ENCODE data around the gene OR2Y1. TPM values are rescaled to one million over a fixed set of nuclear protein-coding genes. Genes with fewer than 3 reads are reported as not detected.

The OR2Y1 gene
- total RNA-seq, 1 donor from 2014 or later = not detected

GRCh38 chr5:180779985-180780610 lies 40.2 kb upstream of the OR2Y1 start:
- intact Hi-C loops (cut with micrococcal nuclease) = loop anchor here (5.0 kb wide), 1 partner anchor 302 kb away; no protein-coding TSS in a partner anchor

GRCh38 chr5:180777475-180777874 lies 37.6 kb upstream of the OR2Y1 start:
- Mint-ChIP-seq H3K4me3 (no peak overlapping the region), H3K27me3 (peaks cover 18% of the 10 kb centered on the region), H3K9me3 (peaks cover 5% of the 10 kb centered on the region), H3K27ac (no peak overlapping the region), H3K4me1 (no peaks in the 10 kb centered on the region), H3K36me3 (ENCODE audit: low read depth) (no peaks in the 10 kb centered on the region)
- no peak for ATAC-seq (ENCODE audit: low read depth)
- intact Hi-C loops (cut with micrococcal nuclease) = no loop called here
- ChIA-PET POLR2A (no interaction called here), CTCF (no interaction called here)
- TF ChIP-seq, protein P1, sequence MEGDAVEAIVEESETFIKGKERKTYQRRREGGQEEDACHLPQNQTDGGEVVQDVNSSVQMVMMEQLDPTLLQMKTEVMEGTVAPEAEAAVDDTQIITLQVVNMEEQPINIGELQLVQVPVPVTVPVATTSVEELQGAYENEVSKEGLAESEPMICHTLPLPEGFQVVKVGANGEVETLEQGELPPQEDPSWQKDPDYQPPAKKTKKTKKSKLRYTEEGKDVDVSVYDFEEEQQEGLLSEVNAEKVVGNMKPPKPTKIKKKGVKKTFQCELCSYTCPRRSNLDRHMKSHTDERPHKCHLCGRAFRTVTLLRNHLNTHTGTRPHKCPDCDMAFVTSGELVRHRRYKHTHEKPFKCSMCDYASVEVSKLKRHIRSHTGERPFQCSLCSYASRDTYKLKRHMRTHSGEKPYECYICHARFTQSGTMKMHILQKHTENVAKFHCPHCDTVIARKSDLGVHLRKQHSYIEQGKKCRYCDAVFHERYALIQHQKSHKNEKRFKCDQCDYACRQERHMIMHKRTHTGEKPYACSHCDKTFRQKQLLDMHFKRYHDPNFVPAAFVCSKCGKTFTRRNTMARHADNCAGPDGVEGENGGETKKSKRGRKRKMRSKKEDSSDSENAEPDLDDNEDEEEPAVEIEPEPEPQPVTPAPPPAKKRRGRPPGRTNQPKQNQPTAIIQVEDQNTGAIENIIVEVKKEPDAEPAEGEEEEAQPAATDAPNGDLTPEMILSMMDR (IDR thresholded peaks at IDR 0.05) = no peak
- no peak for DNase-seq

More at GRCh38 chr5:180779985-180780610, 40.2 kb upstream of the OR2Y1 start:
- Mint-ChIP-seq H3K27ac (no peak overlapping the region), H3K36me3 (ENCODE audit: low read depth) (no peaks in the 10 kb centered on the region), H3K4me1 (no peaks in the 10 kb centered on the region), H3K4me3 (no peak overlapping the region), H3K9me3 (no peaks in the 10 kb centered on the region), H3K27me3 (peaks cover 6% of the 10 kb centered on the region)
- ChIA-PET CTCF (no interaction called here), POLR2A (interaction anchor here (1.5 kb wide), 1 partner anchor 51 kb away, joined by 3 read pairs; no protein-coding TSS in a partner anchor)
- ATAC-seq (ENCODE audit: low read depth) (no peak), DNase-seq (no peak)
- TF ChIP-seq, protein P1 (IDR thresholded peaks at IDR 0.05) = no peak

- DNase-seq (no peak), ATAC-seq (ENCODE audit: low read depth) (no peak)
- Mint-ChIP-seq H3K4me1 (no peaks in the 10 kb centered on the region), H3K4me3 (no peak overlapping the region), H3K9me3 (peaks cover 12% of the 10 kb centered on the region), H3K27me3 (peaks cover 18% of the 10 kb centered on the region), H3K27ac (no peak overlapping the region), H3K36me3 (ENCODE audit: low read depth) (no peaks in the 10 kb centered on the region)
- CTCF ChIA-PET = no interaction called here
- POLR2A ChIA-PET = no interaction called here
- intact Hi-C loops (cut with micrococcal nuclease) = no loop called here
- TF ChIP-seq, protein P1 (IDR thresholded peaks at IDR 0.05) = no peak
These were observed 36.5 kb upstream of the OR2Y1 start for GRCh38 chr5:180776376-180776775.

DNA sequence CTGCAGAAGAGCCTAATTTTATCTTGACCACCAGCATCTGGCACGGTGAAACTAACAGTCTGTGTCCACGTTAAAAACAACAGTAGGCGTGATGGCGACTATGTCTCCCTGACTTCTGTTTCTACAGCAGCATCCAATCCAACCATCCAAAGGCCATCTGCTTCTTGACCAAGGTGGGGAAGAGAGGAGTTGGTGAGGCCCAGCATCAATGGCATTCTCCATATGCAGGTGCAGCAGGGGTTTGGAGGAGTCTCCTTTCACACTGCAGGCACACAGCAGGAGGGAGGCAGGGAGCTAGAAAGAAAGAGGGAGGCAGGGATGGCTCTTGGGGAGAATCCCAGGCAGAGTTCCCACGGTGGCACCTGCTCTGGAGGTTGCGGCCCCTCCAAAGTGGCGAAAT lies 35.8 kb upstream of the OR2Y1 start:
- POLR2A ChIA-PET = no interaction called here
- CTCF ChIA-PET = no interaction called here
- peaks cover 13% of the 10 kb centered on the region for H3K9me3 Mint-ChIP-seq

DNA sequence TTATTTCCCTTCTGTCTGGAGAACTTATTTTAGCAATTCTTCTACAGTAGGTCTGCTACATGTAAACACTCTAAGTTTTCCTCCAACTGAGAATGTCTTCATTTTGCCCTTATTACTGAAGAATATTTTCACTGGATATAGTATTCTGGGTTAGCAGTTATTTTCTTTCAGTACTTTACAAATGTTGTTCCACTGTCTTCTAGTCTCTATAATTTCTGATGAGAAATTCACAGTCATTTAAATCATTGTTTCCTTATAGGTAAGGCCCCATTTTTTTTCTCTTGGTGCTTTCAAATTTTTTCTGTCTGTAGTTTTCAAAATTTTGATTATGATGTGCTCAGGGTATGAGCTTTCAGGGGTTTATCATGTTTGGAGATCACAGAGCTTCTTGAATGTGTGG lies 32.0 kb upstream of the OR2Y1 start:
- DNase-seq = no peak
- POLR2A ChIA-PET = no interaction called here
- CTCF ChIA-PET = no interaction called here
- Mint-ChIP-seq H3K4me1 (no peaks in the 10 kb centered on the region), H3K27me3 (peaks cover 21% of the 10 kb centered on the region), H3K36me3 (ENCODE audit: low read depth) (no peaks in the 10 kb centered on the region), H3K4me3 (no peak overlapping the region), H3K27ac (no peak overlapping the region), H3K9me3 (peaks cover 24% of the 10 kb centered on the region)
- intact Hi-C loops (cut with micrococcal nuclease) = no loop called here
- no peak for ATAC-seq (ENCODE audit: low read depth)
- TF ChIP-seq, protein P1 (IDR thresholded peaks at IDR 0.05) = no peak

More for the DNA sequence above, 35.8 kb upstream of the OR2Y1 start:
- Mint-ChIP-seq H3K4me3 (no peak overlapping the region), H3K27ac (no peak overlapping the region), H3K27me3 (peaks cover 18% of the 10 kb centered on the region), H3K4me1 (no peaks in the 10 kb centered on the region), H3K36me3 (ENCODE audit: low read depth) (no peaks in the 10 kb centered on the region)
- TF ChIP-seq, protein P1 (IDR thresholded peaks at IDR 0.05) = no peak
- DNase-seq (no peak), ATAC-seq (ENCODE audit: low read depth) (no peak)
- intact Hi-C loops (cut with micrococcal nuclease) = no loop called here
